Measurements from ENCODE around the gene CCL4.
"Not testable (repeated sequence)": the region's sequence is repeated elsewhere in the genome, so short reads cannot be mapped to it uniquely, and the experiment has no call there.

Gene CCL4

GRCh38 chr17:36088670-36089338 is 14.8 kb upstream of the CCL4 start:
- no peak for DNase-seq

GRCh38 chr17:36089339-36089865 is 14.2 kb upstream of the CCL4 start:
- no peak for DNase-seq

- no peak for DNase-seq
These were observed 13.5 kb upstream of the CCL4 start, which contains the start of gene CCL3 for GRCh38 chr17:36089888-36090836. Gene CCL3 (minus strand): TSS chr17:36090143. CDS start chr17:36090058, 85 bp downstream.

- DNase-seq: no peak
These were observed 11.4 kb upstream of the CCL4 start for GRCh38 chr17:36092230-36092629.

GRCh38 chr17:36092715-36093114 is 10.9 kb upstream of the CCL4 start:
- not testable (repeated sequence) for DNase-seq

- DNase-seq: no peak
These were observed 9.4 kb upstream of the CCL4 start for GRCh38 chr17:36094232-36094631.

GRCh38 chr17:36094746-36095145 is 8.9 kb upstream of the CCL4 start:
- no peak for DNase-seq

- no peak for DNase-seq
These were observed 7.6 kb upstream of the CCL4 start for GRCh38 chr17:36095992-36096391.

- not testable (repeated sequence) for DNase-seq
These were observed 4.6 kb upstream of the CCL4 start for GRCh38 chr17:36099004-36099403.

- not testable (repeated sequence) for DNase-seq
These were observed 619 bp downstream of the CCL4 start for GRCh38 chr17:36104246-36104645.

- no peak for DNase-seq
These were observed 1.1 kb downstream of the CCL4 start for GRCh38 chr17:36104701-36105181.

GRCh38 chr17:36105781-36106492 is 2.3 kb downstream of the CCL4 start:
- no peak for DNase-seq

GRCh38 chr17:36106493-36106835 is 2.8 kb downstream of the CCL4 start:
- no peak for DNase-seq

GRCh38 chr17:36107660-36108059 is 4.0 kb downstream of the CCL4 start:
- DNase-seq: no peak

- DNase-seq: not testable (repeated sequence)
These were observed 4.6 kb downstream of the CCL4 start for GRCh38 chr17:36108265-36108664.

- DNase-seq: no peak
These were observed 7.5 kb downstream of the CCL4 start for GRCh38 chr17:36111068-36111490.

- no peak for DNase-seq
These were observed 8.9 kb downstream of the CCL4 start for GRCh38 chr17:36112572-36112971.

- DNase-seq: not testable (repeated sequence)
These were observed 9.5 kb downstream of the CCL4 start for GRCh38 chr17:36113131-36113530.

- DNase-seq: not testable (repeated sequence)
These were observed 11.5 kb downstream of the CCL4 start for GRCh38 chr17:36114971-36115648.

GRCh38 chr17:36115649-36115977 is 12.0 kb downstream of the CCL4 start:
- DNase-seq: not testable (repeated sequence)

GRCh38 chr17:36117505-36118382 is 14.1 kb downstream of the CCL4 start:
- DNase-seq: no peak

Data from activated CD4-positive, alpha-beta T cell treated with anti-CD3 and anti-CD28 coated beads for 1 hour (primary cell).